Stimulated activated CD8-positive, alpha-beta memory T cell treated with anti-CD3 and anti-CD28 coated beads, Interleukin-12 subunit alpha, Interleukin-12 subunit beta, amount 100 ng/mL, for 24 hours (primary cell): ENCODE data around the gene MZT2B.
"Not testable (repeated sequence)": the region's sequence is repeated elsewhere in the genome, so short reads cannot be mapped to it uniquely, and the experiment has no call there.

Experiments used
- DNase-seq: peaks from one replicate; pipeline ENCODE4 v3.0.0-alpha.2; 2020; ENCODE audit errors: extremely low read depth

MZT2B gene

GRCh38 chr2:130181880-130182682 lies at the start of gene MZT2B:
MZT2B (plus strand) TSS chr2:130182262; CDS start chr2:130182283, 21 bp downstream.
- peak; percentile 78 for DNase-seq

DNA sequence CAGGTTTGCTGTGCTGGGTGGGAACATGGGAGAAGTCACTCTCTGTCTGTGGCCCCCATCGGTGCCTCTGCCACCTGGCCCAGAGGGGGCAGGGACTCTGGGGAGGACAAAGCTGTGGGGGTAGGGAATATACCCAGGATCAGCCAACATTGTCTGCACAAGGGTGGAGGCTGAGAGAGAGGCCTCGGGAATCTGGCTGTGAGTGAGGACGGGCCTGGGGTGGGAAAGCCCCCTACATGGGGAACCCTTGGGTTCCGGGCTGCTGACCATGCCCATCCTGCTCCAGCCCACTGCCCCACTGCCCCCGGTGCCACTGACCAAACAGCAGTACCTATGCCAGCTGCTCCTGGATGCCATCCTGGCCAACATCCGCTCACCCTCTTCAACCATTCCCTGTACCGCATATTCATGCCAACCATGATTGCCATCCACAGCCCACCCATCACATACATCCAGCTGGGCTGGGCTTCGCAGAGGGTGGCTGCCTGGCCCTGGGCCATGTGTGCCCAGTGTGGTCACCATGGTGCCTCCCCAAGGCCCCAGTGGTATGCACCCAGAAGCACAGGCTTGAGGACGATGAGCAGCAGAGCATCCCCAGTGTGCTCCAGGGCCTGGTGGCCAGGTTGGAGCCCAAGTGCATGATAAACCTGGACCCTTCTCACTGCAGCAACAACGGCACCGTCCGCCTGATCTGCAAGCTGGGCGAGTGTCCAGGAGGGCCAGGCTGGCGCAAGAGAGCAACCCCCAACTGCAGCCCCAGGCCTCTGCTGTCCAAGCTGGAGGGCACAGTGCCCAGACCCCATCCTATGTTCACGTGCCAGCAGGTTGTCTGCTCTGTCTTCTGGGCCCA lies 46.1 kb upstream of the MZT2B start:
- DNase-seq, result no peak

GRCh38 chr2:130136546-130136945 lies 45.5 kb upstream of the MZT2B start:
- not testable (repeated sequence) for DNase-seq

- not testable (repeated sequence) for DNase-seq
These were observed 44.9 kb upstream of the MZT2B start for GRCh38 chr2:130137118-130137517.

DNA sequence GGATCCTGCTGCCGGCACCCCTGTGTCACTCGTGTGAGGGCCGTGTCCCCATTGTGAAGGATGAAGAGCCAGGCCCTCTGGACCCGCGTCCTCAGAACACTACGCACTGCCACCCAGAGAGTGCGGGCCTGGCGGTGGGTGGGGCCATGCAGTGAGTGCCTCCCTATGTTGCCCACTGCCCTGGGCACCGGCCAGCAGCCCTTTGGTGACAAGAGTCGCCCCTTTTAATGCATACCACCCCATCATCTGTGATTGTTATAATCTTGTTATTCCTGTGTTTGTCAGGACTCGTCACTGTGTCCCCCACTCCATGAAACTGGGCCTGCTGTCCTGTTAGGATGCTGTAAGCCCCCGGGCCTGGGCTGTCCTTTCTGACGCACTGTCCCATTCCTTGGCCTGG lies 43.7 kb upstream of the MZT2B start:
- DNase-seq, result not testable (repeated sequence)

- DNase-seq, result not testable (repeated sequence)
These were observed 43.2 kb upstream of the MZT2B start for GRCh38 chr2:130138841-130139251.

DNA sequence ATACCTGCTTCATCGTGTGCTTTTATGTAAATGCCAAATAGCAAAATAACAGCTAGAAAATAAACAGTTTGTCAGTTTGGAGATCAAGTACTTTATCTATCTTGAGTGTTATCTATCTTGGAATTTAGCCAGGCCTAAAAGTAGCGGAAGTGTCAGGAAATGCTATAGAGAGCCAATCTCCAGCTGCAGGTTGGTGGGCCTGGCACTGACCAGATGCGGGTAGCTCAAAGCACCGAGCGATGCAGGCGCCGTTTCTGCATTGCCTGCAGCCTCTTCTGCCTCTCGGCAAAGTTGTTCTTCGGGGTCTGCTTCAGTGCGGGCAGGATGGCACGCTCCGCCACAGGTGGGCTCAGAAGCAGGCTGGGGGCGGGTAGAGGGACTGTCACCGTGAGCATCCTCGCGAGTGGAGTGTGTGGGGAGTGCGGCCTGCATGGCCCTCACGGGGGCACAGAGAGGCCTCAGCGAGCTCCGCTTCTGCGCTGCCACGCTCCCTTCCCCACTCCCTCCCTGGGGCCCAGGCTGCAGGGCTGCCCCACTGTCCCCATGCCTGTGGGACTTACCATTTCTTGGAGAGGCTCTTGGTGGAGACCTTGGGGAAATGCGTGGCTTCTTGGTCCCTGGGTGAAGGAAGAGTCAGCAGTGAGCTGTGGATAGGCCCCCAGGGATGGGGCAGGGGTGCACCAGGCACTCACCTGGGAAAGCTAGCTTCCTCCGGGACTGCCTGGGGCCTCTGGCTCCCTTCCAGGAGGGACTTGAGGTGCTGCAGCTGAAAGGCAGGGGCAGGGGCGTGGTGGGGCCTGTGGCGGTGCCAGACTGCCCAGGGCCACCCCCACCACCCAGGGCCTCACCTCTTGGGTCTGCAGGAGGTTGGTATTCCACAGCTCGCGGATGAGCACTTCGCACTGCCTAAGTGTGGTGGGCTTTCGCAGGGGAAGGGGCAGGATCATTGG lies 42.5 kb upstream of the MZT2B start:
- DNase-seq, result not testable (repeated sequence)

DNA sequence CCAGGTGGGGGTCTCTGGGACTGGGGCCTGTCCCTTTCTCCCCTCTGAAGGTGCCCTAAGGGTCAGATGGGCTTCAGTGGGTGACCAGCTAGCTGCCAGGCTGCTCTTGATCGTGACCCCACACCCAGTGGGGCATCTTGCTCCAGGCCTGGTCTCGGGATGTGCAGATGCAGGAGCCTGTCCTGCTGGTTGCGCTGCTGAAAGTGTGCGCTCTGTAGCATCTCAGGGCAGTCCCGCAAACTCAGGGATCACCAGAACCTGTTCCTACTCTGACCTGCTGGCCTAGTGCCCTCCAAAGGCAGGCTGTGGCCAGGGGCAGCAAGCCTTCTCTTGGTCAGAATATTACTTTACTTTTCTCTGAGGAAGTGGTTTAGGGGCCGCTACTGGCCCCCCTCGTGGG lies 41.5 kb upstream of the MZT2B start:
- not testable (repeated sequence) for DNase-seq

- DNase-seq, result not testable (repeated sequence)
These were observed 41.1 kb upstream of the MZT2B start for GRCh38 chr2:130141002-130141401.

DNA sequence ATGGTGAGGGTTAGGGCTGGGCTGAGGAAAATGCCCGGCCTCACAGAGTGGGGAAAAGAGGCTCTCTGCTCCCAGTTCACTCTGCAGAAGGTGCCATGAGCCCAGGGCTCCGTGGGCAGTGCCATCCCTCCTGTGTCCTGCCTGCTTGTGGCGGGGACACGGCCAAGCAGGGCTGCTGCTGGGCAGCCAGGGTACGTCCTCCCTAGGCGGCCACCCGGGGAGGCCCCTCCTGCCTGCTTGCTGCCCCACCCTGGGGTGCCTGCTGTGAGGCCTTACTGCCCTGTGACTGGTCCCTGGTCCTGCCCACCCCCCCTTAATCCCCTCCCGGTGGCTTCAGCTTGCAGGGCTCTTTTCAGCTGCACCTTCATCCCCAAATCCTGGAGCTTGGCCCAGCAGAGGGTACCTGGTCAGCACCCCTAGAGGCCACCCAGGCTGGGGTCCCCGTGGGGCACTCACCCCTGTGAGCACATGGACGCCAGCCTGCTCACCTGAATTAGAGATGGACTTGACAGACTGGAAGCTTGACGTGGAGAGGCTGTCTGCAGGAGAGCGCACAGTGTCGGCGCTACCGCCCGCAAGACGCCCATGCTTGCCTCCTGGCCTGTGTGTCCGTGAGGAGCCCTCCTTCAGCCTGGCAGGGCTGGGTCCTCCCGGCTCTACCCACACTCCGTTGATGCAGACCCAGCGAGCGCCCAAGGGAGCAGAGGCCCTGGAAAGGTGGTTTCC lies 40.3 kb upstream of the MZT2B start:
- not testable (repeated sequence) for DNase-seq

- not testable (repeated sequence) for DNase-seq
These were observed 39.4 kb upstream of the MZT2B start for GRCh38 chr2:130142396-130143265.

DNA sequence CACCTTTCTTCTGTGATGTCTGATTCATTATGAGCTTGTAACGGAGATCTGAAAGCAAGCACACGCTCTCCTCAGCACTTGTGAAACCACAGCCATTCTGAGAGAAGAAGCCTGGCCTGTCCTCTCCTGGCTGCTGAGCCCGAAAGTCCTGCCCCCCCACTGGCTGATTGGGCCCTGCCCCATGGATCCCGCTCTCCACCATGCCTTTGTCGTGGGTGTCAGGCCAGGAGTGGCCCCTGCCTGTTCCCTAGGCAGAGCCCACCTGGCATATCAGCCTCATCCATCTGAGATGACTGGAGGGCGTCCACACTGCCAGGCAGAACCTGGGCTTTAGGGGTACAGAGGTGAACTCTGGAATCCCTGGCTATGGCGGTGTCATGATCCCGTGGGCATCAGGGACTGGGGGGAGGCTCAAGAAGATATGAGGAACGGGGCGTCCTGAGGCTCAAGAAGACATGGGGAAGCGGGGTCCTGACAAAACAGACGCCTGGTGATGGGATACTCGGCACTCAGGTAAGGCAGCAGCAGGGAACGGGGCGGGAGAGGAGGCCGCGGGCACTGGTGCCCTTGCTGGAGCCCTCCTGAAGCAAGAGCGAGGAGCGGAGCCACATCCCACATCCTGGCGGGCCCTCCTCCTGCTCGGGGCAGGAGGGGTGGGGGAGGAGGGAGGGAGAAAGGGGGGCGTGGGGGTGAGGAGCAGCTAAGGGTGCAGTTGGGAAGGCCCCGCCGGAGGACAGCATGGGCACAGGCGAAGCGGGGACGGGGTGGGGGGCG lies 38.6 kb upstream of the MZT2B start:
- DNase-seq, result not testable (repeated sequence)

DNA sequence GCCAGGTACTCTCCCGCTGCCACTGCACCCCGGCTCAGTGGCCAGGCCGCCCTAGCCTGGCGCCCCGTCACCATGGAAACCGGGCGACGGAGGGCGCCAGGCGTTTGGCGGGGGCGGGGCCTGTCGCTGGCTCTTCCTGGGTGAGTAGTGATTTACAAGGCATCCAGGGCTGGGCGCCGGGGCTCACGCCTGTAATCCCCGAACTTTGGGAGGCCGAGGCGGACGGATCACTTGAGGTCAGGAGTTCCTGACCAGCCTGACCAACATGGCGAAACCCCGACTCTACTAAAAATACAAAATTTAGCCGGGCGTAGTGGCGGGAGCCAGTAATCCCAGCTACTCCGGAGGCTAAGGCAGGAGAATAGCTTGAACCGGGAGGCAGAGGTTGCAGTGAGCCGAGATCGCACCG lies 37.1 kb upstream of the MZT2B start, which contains the start of gene CCDC74B:
CCDC74B (minus strand) TSS at position 107 of the 409 bp plus-strand sequence. CDS start 116 bp downstream, outside the sequence.
- DNase-seq, result peak; percentile 20

DNA sequence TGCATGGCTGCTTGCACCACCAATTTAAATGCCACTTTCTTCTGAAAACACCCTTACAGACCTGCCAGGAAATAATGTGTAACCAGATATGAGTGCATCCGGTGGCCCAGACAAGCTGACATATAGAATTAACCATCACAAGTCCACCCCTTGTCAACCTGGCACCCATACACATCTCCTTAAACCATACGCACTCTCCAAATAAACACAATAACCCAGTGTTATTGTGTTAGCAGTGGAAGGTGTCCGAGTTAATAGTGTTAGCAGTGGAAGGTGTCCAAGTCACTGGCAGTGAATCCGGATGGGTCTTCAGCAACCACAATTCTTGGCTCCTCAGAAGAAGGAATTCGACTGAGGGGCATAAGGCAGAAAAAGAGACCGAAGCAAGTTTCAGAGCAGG lies 33.5 kb upstream of the MZT2B start:
- not testable (repeated sequence) for DNase-seq

GRCh38 chr2:130150181-130151144 lies 31.6 kb upstream of the MZT2B start:
- DNase-seq, result no peak

DNA sequence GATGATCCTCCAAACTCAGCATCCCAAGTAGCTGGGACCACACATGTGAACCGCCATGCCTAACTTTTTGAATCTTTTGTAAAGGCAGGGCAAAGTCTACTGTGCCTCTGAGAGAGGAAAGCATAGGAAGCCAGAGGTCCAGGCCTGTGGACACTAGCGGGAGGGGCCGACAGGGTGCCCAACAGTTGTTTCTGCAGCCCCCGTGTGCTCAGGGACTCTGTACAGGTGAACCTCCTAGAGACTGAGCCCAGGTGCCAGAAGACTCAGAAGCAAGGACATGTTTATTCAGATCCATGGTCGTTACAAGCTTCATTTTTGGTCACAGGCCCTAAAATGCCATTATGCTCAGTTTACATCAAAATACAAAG lies 30.9 kb upstream of the MZT2B start:
- DNase-seq, result not testable (repeated sequence)

GRCh38 chr2:130152136-130152815 lies 29.8 kb upstream of the MZT2B start:
- not testable (repeated sequence) for DNase-seq
